ENCODE data around the gene KIF4B. TPM values are rescaled to one million over a fixed set of nuclear protein-coding genes. Genes with fewer than 3 reads are reported as not detected.

KIF4B gene, protein sequence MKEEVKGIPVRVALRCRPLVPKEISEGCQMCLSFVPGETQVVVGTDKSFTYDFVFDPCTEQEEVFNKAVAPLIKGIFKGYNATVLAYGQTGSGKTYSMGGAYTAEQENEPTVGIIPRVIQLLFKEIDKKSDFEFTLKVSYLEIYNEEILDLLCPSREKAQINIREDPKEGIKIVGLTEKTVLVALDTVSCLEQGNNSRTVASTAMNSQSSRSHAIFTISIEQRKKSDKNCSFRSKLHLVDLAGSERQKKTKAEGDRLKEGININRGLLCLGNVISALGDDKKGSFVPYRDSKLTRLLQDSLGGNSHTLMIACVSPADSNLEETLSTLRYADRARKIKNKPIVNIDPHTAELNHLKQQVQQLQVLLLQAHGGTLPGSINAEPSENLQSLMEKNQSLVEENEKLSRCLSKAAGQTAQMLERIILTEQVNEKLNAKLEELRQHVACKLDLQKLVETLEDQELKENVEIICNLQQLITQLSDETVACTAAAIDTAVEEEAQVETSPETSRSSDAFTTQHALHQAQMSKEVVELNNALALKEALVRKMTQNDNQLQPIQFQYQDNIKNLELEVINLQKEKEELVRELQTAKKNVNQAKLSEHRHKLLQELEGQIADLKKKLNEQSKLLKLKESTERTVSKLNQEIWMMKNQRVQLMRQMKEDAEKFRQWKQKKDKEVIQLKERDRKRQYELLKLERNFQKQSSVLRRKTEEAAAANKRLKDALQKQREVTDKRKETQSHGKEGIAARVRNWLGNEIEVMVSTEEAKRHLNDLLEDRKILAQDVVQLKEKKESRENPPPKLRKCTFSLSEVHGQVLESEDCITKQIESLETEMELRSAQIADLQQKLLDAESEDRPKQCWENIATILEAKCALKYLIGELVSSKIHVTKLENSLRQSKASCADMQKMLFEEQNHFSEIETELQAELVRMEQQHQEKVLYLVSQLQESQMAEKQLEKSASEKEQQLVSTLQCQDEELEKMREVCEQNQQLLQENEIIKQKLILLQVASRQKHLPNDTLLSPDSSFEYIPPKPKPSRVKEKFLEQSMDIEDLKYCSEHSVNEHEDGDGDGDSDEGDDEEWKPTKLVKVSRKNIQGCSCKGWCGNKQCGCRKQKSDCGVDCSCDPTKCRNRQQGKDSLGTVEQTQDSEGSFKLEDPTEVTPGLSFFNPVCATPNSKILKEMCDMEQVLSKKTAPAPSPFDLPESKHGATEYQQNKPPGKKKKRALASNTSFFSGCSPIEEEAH
- total RNA-seq, result not detected

DNA sequence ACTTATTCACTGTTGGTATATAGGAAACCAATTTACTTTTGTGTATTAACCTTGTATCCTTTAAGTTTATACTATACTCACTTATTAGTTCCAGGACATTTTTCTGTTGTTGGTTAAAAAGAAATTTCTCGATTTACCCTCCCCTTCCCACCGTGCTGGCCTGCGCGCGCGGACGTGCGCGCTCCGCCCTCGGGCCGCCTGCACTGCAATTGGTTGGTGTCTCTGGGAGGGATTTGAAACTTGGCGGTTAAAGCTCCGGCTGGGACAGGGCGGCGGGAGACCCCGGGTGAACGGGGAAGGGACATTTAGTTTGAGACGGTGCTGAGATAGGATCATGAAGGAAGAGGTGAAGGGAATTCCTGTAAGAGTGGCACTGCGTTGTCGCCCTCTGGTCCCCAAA, at the start of gene KIF4B:
TSS of gene KIF4B (plus strand) at position 230 of the 400 bp plus-strand sequence. CDS start at position 335, 105 bp downstream.
- TF ChIP-seq, protein P1, sequence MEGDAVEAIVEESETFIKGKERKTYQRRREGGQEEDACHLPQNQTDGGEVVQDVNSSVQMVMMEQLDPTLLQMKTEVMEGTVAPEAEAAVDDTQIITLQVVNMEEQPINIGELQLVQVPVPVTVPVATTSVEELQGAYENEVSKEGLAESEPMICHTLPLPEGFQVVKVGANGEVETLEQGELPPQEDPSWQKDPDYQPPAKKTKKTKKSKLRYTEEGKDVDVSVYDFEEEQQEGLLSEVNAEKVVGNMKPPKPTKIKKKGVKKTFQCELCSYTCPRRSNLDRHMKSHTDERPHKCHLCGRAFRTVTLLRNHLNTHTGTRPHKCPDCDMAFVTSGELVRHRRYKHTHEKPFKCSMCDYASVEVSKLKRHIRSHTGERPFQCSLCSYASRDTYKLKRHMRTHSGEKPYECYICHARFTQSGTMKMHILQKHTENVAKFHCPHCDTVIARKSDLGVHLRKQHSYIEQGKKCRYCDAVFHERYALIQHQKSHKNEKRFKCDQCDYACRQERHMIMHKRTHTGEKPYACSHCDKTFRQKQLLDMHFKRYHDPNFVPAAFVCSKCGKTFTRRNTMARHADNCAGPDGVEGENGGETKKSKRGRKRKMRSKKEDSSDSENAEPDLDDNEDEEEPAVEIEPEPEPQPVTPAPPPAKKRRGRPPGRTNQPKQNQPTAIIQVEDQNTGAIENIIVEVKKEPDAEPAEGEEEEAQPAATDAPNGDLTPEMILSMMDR (IDR thresholded peaks at IDR 0.05), result no peak
- H3K4me3 ChIP-seq, result no peak within 1 kb of the TSS
- H3K36me3 ChIP-seq, result no peaks in the 10 kb centered on the region
- no peaks in the 10 kb centered on the region for H3K9me3 ChIP-seq
- H3K27me3 ChIP-seq, result no peaks in the 10 kb centered on the region
- H3K4me1 ChIP-seq, result no peaks in the 10 kb centered on the region
- H3K27ac ChIP-seq, result no peak within 1 kb of the TSS
- no peak for DNase-seq (ENCODE audit: low spot score)

DNA sequence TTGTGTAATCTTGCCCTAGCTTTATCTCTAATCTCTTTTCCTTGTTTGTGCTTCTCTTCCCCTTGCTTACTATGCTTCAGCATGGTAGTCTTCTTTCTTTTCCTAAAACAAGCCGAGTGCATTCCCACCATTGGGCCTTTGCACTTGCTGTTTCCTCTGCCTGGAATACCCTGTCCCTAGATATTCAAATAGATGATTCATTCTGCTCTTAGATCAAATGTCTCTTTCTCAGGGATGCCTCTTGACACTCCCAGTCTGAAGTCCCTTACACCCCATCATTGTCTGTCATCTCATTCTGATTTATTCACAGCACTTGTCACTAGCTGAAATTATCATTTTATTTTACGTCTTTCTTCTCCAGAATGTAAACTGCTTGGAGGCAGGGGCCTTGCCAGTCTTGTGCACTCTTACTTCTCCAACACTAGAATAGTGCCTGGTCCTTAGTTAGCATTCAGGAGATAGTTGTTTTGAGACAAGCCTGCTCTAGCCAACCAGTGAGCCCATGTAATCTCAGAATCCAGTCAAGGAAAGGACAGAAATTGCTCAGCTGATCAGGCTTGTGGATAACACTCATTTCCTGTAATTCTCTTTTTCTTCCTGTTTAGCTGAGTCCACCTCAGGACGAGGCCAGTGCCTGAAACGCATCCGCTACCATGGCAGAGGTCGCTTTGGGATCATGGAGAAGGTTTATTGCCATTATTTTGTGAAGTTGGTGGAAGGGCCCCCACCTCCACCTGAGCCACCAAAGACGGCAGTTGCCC, 47.3 kb upstream of the KIF4B start:
- peaks cover 23% of the 10 kb centered on the region for H3K36me3 ChIP-seq
- no peak for DNase-seq (ENCODE audit: low spot score)
- no peaks in the 10 kb centered on the region for H3K27me3 ChIP-seq
- H3K4me1 ChIP-seq, result peaks cover 0 to 9% of the 10 kb centered on the region in 2 donors
- H3K9me3 ChIP-seq, result no peaks in the 10 kb centered on the region
- TF ChIP-seq, protein P1 (IDR thresholded peaks at IDR 0.05), result no peak
- peak overlapping the region; percentile 15 to 35 for H3K27ac ChIP-seq
- no peak overlapping the region for H3K4me3 ChIP-seq

DNA sequence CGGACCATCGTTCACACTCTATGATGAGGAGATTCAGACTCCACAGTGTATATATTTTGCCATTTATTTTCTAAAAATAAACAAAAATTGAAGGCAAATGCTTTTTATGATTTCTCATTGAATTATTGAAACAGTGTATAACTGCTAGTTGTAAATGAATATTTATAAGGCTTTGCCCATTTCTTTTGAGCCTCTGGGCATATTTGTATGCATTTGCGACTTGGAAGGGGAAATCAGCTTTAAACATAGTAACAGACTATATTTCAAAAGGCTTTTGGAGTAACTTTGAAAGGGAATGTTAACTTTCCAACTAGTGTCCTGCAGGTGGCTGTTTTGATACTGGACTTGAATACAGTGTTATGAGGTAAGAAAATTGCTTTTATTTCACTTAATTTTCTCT, 46.7 kb upstream of the KIF4B start:
- TF ChIP-seq, protein P1 (IDR thresholded peaks at IDR 0.05), result no peak
- H3K9me3 ChIP-seq, result no peaks in the 10 kb centered on the region
- H3K27ac ChIP-seq, result no peak overlapping the region
- H3K36me3 ChIP-seq, result peaks cover 23% of the 10 kb centered on the region
- H3K4me1 ChIP-seq, result peaks cover 0 to 9% of the 10 kb centered on the region in 2 donors
- DNase-seq (ENCODE audit: low spot score), result no peak
- H3K27me3 ChIP-seq, result no peaks in the 10 kb centered on the region
- no peak overlapping the region for H3K4me3 ChIP-seq

DNA sequence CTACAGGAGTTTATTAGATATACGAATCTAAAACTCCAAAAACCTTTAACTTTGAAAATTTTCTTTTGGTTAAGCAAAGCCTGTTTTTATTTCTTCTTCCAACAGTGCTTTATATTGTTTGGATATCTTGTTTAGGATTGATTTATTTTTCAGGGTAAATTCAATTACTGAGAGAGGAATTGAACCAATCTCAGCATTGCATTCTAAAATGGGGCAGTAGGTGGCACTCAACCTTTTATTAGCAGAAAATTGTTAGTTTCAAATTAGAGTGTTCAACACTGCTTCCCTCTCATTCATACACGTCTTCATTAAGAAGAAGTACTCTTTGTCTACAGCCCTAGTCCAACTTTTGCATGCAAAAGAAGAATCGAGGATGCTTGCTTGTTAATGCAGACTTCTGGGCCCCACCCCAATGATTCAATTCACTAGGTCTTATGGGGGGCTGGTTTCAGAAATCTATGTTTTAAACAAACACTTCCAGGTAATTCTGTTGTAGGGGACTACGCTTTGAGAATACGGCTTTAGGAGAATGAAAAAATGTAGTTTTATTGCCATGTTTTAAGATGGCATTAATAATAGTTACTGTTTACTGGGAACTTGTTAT, 46.0 kb upstream of the KIF4B start:
- H3K4me1 ChIP-seq, result peaks cover 0 to 9% of the 10 kb centered on the region in 2 donors
- H3K36me3 ChIP-seq, result peaks cover 23% of the 10 kb centered on the region
- H3K27me3 ChIP-seq, result no peaks in the 10 kb centered on the region
- DNase-seq (ENCODE audit: low spot score), result no peak
- no peak overlapping the region for H3K4me3 ChIP-seq
- H3K9me3 ChIP-seq, result no peaks in the 10 kb centered on the region
- H3K27ac ChIP-seq, result no peak overlapping the region
- TF ChIP-seq, protein P1 (IDR thresholded peaks at IDR 0.05), result peak; percentile 55 to 65

All from right atrium auricular region (tissue), 2 donors.